Endothelial cell of umbilical vein (primary cell): Measurements from ENCODE around the gene PPHLN1. TPM values are rescaled to one million over a fixed set of nuclear protein-coding genes. Genes with fewer than 3 reads are reported as not detected.
A peak's percentile ranks its signal among the peaks of the same experiment; 100 is the strongest.

Source experiments
- BruUV-seq: library from RNA; stranded (reverse); fragments of 400-500 nt; replicated peaks from 2 replicates; lab custom pipeline; 2021; lab: Mats Ljungman, UMichigan
- CTCF ChIA-PET: fragments of 300-600, 350-600 bp; sonication (Branson Sonifier 250); formaldehyde crosslinking; loops from one replicate; lab custom pipeline; 2021; ENCODE audit warnings: antibody characterized with exemption, inconsistent platforms; lab: Charles Lee
- POLR2A ChIA-PET: fragments of 300-600, 350-600 bp; sonication (Branson Sonifier 250); formaldehyde crosslinking; loops from one replicate; lab custom pipeline; 2021; ENCODE audit warnings: antibody characterized with exemption, inconsistent platforms; lab: Charles Lee
- DNase-seq: peaks from one replicate; pipeline ENCODE4 v3.0.0-alpha.2; 2011; ENCODE audit warnings: low read depth, low spot score
- FAIRE-seq: peaks from 2 replicates; lab custom pipeline; 2011; peaks lifted over from hg19 to GRCh38; lab: Jason Lieb, UNC
- H2AFZ ChIP-seq: 2 replicates; pipeline ENCODE4 v1.6.0; 2012; ENCODE audit warnings: low read depth, low read length, control low read depth, inconsistent platforms
- H3K27ac ChIP-seq: 2 replicates; pipeline ENCODE4 v1.5.1; 2011; ENCODE audit warnings: low read depth, mild to moderate bottlenecking, control low read depth, low read length, moderate library complexity; ENCODE audit not compliant: insufficient read depth
- H3K27me3 ChIP-seq, 2 experiments: 2 replicates each; pipeline versions ENCODE4 v1.6.0 to v1.6.1; 2011; ENCODE audit warnings: low read length in 2 of 2, mixed read lengths in 1 of 2; ENCODE audit not compliant: control insufficient read depth in 2 of 2, insufficient read depth in 2 of 2
- H3K36me3 ChIP-seq, 2 experiments: 2 replicates in 1 of 2; 3 replicates in 1 of 2; pipeline ENCODE4 v1.5.1; 2011; ENCODE audit warnings: low read length in 2 of 2, mild to moderate bottlenecking in 1 of 2, moderate library complexity in 1 of 2; ENCODE audit not compliant: control insufficient read depth in 2 of 2, insufficient read depth in 2 of 2; ENCODE audit errors: extremely low read depth in 1 of 2
- H3K4me1 ChIP-seq: 3 replicates; pipeline ENCODE4 v1.5.1; 2011; ENCODE audit warnings: mild to moderate bottlenecking, low read length; ENCODE audit not compliant: control insufficient read depth, insufficient read depth; ENCODE audit errors: extremely low read depth
- H3K4me2 ChIP-seq: 2 replicates; pipeline ENCODE4 v1.6.1; 2011; ENCODE audit warnings: low read length, control low read depth, mixed read lengths; ENCODE audit not compliant: insufficient read depth
- H3K4me3 ChIP-seq, 3 experiments: fragments of 200-600 bp in 1 of 3; sonication (generic), shearing (Covaris generic) in 1 of 3; replicated peaks in 1 of 3; 2 replicates each; pipeline ENCODE4 v1.5.1; 2011 to 2016; ENCODE audit warnings: control low read depth in 3 of 3, low read length in 3 of 3, mild to moderate bottlenecking in 2 of 3, inconsistent platforms in 1 of 3, low read depth in 1 of 3, moderate library complexity in 1 of 3; ENCODE audit not compliant: insufficient read depth in 1 of 3
- H3K79me2 ChIP-seq: 2 replicates; pipeline ENCODE4 v1.6.0; 2012; ENCODE audit warnings: low read length, inconsistent platforms; ENCODE audit not compliant: control insufficient read depth, insufficient read depth
- H3K9ac ChIP-seq: replicated peaks from 2 replicates; pipeline ENCODE3; 2011; ENCODE audit warnings: low read length, control low read depth; ENCODE audit not compliant: insufficient read depth; ENCODE audit errors: extremely low read depth
- H3K9me1 ChIP-seq: replicated peaks from 3 replicates; pipeline ENCODE4 v1.6.0; 2011; ENCODE audit warnings: mild to moderate bottlenecking, low read length; ENCODE audit not compliant: control insufficient read depth, insufficient read depth; ENCODE audit errors: extremely low read depth
- H3K9me3 ChIP-seq: replicated peaks from 2 replicates; pipeline ENCODE4 v1.5.1; 2012; ENCODE audit warnings: low read length, inconsistent platforms; ENCODE audit not compliant: control insufficient read depth, insufficient read depth
- H4K20me1 ChIP-seq: replicated peaks from 2 replicates; pipeline ENCODE3; 2011; ENCODE audit warnings: mild to moderate bottlenecking, low read length; ENCODE audit not compliant: control insufficient read depth, insufficient read depth; ENCODE audit errors: extremely low read depth
- FOS ChIP-seq: IDR thresholded peaks from 2 replicates; pipeline ENCODE4 v1.6.1; 2011; ENCODE audit warnings: mild to moderate bottlenecking, low read length, moderate library complexity, borderline replicate concordance; ENCODE audit not compliant: insufficient read depth
- POLR2A ChIP-seq: IDR thresholded peaks from 2 replicates; pipeline ENCODE4 v1.6.1; 2012; ENCODE audit warnings: low read depth, mild to moderate bottlenecking, control low read depth, low read length
- dilution Hi-C: fragments of 300-500 bp; cut with MboI; formaldehyde crosslinking; loops from one replicate; pipeline ENCODE4 v1.15.0; 2019; ENCODE audit warnings: low sequenced_read_pairs; ENCODE audit not compliant: extremely low pct_ligation_motif_present
- intact Hi-C: fragments of 100-400 bp; cut with micrococcal nuclease; formaldehyde crosslinking; loops from one replicate; pipeline ENCODE4 v1.10.0; 2022
- microRNA-seq: library from miRNA; unstranded; fragments of <30 nt; microRNA quantifications from one replicate; pipeline ENCODE4 v1.2.0, GENCODE V29; 2021; ENCODE audit warnings: borderline number of aligned reads, borderline replicate concordance
- polyA plus RNA-seq, 4 experiments: library from polyadenylated mRNA; depleted of rRNA in 3 of 4; stranded (reverse) in 3 of 4; unstranded in 1 of 4; fragments of >200 nt; gene quantifications; 2 replicates each; pipeline versions ENCODE4 v1.2.1 to v1.2.3, GENCODE V29; 2011 to 2012; ENCODE audit warnings: missing spikeins in 1 of 4
- small RNA-seq: library from RNA; depleted of rRNA; stranded (forward); fragments of <200 nt; gene quantifications from one replicate; pipeline ENCODE3, GENCODE V24; 2012; ENCODE audit warnings: low replicate concordance, low read depth; ENCODE audit not compliant: insufficient read depth, insufficient read length
- total RNA-seq: library from RNA; stranded (reverse); gene quantifications from 2 replicates; pipeline ENCODE4 v1.2.3, GENCODE V29; 2021

Gene PPHLN1
- total and polyA plus RNA-seq, 2 donors (not counting 3 experiments of a cell fraction or from before 2014, with no cell fraction given): 23.4 to 62.2 TPM

DNA sequence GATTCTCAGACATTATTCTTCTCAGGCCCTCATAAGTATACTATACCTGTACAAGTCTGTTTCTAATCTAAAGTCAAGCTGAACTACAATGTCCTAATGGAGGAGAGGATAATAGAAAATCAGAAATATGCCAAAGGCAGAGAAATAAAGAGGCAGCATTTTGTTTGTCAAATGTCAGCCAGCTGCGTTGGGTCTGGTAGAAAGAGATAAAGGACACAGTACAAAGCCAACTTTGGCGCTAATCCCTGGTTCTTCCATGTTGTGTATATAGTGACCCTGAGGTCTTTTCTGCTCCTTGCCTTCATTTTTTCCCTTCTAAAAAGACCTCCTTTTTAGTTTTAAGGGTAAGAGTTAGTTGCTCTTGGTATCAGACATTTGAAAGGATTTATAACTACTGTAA, 160.4 kb downstream of the PPHLN1 start:
- Histone ChIP-seq H3K36me3 (no peaks in the 10 kb centered on the region), H2AFZ (no peak overlapping the region), H3K79me2 (peaks cover 47% of the 10 kb centered on the region), H3K9ac (no peak overlapping the region), H4K20me1 (no peaks in the 10 kb centered on the region), H3K9me1 (no peaks in the 10 kb centered on the region), H3K4me1 (peaks cover 31% of the 10 kb centered on the region), H3K4me3 (no peak overlapping the region), H3K4me2 (no peak overlapping the region), H3K27ac (no peak overlapping the region), H3K27me3 (no peaks in the 10 kb centered on the region), H3K9me3 (no peaks in the 10 kb centered on the region)
- TF ChIP-seq FOS: no peak
- ChIA-PET CTCF (interaction anchor here (4.8 kb wide), 1 partner anchor 795 kb away, joined by 101 read pairs; no protein-coding TSS in a partner anchor), POLR2A (no interaction called here)
- dilution Hi-C loops (no loop called here), intact Hi-C loops (loop anchor here (10.0 kb wide), 1 partner anchor 598 kb away; no protein-coding TSS in a partner anchor)
- BruUV-seq: no TSS peak
- FAIRE-seq: no peak
- peak; percentile 39 for DNase-seq

DNA sequence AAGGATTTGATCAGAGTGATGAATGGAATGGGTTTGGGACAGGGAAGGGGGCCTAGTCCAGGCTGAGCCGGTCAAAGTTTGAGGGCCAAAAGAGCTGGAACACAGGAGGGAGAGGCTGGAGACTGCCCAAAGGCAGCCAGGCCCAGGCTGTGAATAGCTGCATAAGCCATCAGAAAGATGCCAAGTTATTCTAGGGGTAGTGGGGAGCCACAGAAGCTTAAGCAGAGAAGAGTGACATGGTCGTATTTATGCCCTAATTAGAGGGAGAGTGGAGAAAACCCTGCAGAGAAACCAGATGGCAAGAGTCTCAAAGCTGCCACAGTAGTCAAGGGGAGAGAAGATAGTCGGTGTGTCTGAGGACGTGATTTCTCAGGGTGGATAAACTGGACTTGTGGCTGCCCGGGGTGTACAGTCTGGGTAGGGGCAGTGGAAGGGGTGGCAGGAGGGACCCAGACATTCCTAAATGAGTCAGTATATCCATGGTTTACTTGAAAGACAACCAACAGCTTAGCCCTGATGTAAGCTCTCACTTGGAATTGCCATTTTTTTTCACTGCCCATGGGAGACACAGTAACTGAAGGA, 164.4 kb downstream of the PPHLN1 start:
- peaks cover 29% of the 10 kb centered on the region for H3K79me2 ChIP-seq
- H3K27ac ChIP-seq: no peak overlapping the region
- TF ChIP-seq POLR2A: no peak
- H3K9me1 ChIP-seq: no peaks in the 10 kb centered on the region
- no peaks in the 10 kb centered on the region for H4K20me1 ChIP-seq
- H3K4me2 ChIP-seq: no peak overlapping the region
- CTCF ChIA-PET: interaction anchor here (0.8 to 1.4 kb wide), 3 partner anchors 10 to 81 kb away, joined by 3 to 4 read pairs (median 3); no protein-coding TSS in a partner anchor
- H3K9ac ChIP-seq: no peak overlapping the region
- no peak overlapping the region for H3K4me3 ChIP-seq
- peaks cover 12% of the 10 kb centered on the region for H3K4me1 ChIP-seq
- no peaks in the 10 kb centered on the region for H3K9me3 ChIP-seq
- H2AFZ ChIP-seq: no peak overlapping the region
- FAIRE-seq (no peak), DNase-seq (no peak)
- BruUV-seq: no TSS peak
- POLR2A ChIA-PET: no interaction called here
- dilution Hi-C loops: no loop called here
- no peaks in the 10 kb centered on the region for H3K27me3 ChIP-seq
- peaks cover 0 to 4% of the 10 kb centered on the region in 2 experiments for H3K36me3 ChIP-seq
- intact Hi-C loops: no loop called here

Small RNA genes lying within 50 kb of the gene (microRNA-seq; reads per million reads assigned to microRNA genes)
- not detected for gene MIR7851

Small RNA genes lying within 50 kb of the gene (small RNA-seq; reads per million reads assigned to genes)
- gene MIR7851: not detected
- gene RF00019: not detected
- not detected for gene RF00090
- gene RNU6-249P: not detected

Other genes with a start within 250 kb of the PPHLN1 start
- gene GXYLT1, start 181.3 kb upstream of the PPHLN1 start, total RNA-seq: 23.0 and 23.4 TPM in 2 replicates
- 4.4 and 6.8 TPM in 2 replicates for gene GXYLT1, start 181.3 kb upstream of the PPHLN1 start, polyA plus RNA-seq
- 29.2 and 29.5 TPM in 2 replicates for gene YAF2, start 87.9 kb upstream of the PPHLN1 start, total RNA-seq
- 4.6 and 6.9 TPM in 2 replicates for gene YAF2, start 87.9 kb upstream of the PPHLN1 start, polyA plus RNA-seq
- 52.9 and 55.3 TPM in 2 replicates for gene ZCRB1, start 73 bp upstream of the PPHLN1 start, total RNA-seq
- gene ZCRB1, start 73 bp upstream of the PPHLN1 start, polyA plus RNA-seq: 10.9 and 13.2 TPM in 2 replicates